OCI-LY3 (cell line): ENCODE data around the gene MYOCOS.

Source experiments
- CTCF ChIP-seq: fragments of 200-600, 300-600 bp; sonication (generic); IDR thresholded peaks from 2 replicates; pipeline ENCODE4 v1.5.1; 2014; ENCODE audit warnings: antibody characterized with exemption, low read length, low read depth
- EZH2phosphoT487 ChIP-seq: fragments of 200-600 bp; shearing (Covaris generic); IDR thresholded peaks from 2 replicates; pipeline ENCODE4 v1.6.1; 2018; ENCODE audit warnings: antibody characterized with exemption, mixed run types, low read depth

GRCh38 chr1:171623651-171624331, 1.7 kb downstream of the MYOCOS start:
- TF ChIP-seq EZH2phosphoT487 = no peak
- TF ChIP-seq CTCF = no peak
